ENCODE measurements around the gene PIK3R2. TPM values are rescaled to one million over a fixed set of nuclear protein-coding genes. Genes with fewer than 3 reads are reported as not detected.

The PIK3R2 gene
- total and polyA plus RNA-seq, 2 of the 13 experiments (the other 11 are each of a cell fraction or from before 2014, with no cell fraction given): 18.6 to 25.3 TPM

DNA sequence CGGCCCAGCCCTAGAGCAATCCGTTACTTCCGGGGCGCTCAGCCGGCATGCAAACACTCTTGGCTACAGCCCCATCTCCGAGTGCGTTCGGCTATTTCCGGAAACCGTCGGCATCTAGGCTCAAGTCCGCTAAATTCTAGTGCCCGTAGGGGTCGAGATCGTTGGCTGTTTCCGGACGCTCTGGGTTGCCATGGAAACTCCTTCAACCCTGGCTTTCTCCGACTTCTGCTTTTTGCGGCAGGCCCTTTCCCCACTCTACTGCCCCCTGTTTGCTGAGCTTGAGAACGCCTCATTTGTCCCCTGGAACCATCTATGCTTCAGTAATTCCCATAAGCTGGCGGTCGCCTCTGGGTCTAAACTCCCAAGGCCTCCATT is 534 bp upstream of the PIK3R2 start (continued):
- TF ChIP-seq, protein P1, sequence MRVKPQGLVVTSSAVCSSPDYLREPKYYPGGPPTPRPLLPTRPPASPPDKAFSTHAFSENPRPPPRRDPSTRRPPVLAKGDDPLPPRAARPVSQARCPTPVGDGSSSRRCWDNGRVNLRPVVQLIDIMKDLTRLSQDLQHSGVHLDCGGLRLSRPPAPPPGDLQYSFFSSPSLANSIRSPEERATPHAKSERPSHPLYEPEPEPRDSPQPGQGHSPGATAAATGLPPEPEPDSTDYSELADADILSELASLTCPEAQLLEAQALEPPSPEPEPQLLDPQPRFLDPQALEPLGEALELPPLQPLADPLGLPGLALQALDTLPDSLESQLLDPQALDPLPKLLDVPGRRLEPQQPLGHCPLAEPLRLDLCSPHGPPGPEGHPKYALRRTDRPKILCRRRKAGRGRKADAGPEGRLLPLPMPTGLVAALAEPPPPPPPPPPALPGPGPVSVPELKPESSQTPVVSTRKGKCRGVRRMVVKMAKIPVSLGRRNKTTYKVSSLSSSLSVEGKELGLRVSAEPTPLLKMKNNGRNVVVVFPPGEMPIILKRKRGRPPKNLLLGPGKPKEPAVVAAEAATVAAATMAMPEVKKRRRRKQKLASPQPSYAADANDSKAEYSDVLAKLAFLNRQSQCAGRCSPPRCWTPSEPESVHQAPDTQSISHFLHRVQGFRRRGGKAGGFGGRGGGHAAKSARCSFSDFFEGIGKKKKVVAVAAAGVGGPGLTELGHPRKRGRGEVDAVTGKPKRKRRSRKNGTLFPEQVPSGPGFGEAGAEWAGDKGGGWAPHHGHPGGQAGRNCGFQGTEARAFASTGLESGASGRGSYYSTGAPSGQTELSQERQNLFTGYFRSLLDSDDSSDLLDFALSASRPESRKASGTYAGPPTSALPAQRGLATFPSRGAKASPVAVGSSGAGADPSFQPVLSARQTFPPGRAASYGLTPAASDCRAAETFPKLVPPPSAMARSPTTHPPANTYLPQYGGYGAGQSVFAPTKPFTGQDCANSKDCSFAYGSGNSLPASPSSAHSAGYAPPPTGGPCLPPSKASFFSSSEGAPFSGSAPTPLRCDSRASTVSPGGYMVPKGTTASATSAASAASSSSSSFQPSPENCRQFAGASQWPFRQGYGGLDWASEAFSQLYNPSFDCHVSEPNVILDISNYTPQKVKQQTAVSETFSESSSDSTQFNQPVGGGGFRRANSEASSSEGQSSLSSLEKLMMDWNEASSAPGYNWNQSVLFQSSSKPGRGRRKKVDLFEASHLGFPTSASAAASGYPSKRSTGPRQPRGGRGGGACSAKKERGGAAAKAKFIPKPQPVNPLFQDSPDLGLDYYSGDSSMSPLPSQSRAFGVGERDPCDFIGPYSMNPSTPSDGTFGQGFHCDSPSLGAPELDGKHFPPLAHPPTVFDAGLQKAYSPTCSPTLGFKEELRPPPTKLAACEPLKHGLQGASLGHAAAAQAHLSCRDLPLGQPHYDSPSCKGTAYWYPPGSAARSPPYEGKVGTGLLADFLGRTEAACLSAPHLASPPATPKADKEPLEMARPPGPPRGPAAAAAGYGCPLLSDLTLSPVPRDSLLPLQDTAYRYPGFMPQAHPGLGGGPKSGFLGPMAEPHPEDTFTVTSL (CRISPR knock-in tag; IDR thresholded peaks at IDR 0.05; ENCODE audit: borderline replicate concordance): no peak; the same call in 1 of the 2 replicates
- TF ChIP-seq ZNF343 (CRISPR knock-in tag; IDR thresholded peaks at IDR 0.05): no peak
- peak; percentile 25; the same call in 1 of the 2 replicates for TF ChIP-seq IRF2 (CRISPR knock-in tag; IDR thresholded peaks at IDR 0.05)
- TF ChIP-seq ZNF841 (CRISPR knock-in tag; IDR thresholded peaks at IDR 0.05; ENCODE audit: borderline replicate concordance): no peak
- TF ChIP-seq NFE2L2 (IDR thresholded peaks at IDR 0.05; ENCODE audit: low read length): no peak
- TF ChIP-seq RORA (CRISPR knock-in tag; IDR thresholded peaks at IDR 0.05): no peak
- TF ChIP-seq TBX2 (CRISPR knock-in tag; IDR thresholded peaks at IDR 0.05; ENCODE audit: borderline replicate concordance): peak; percentile 55; the same call in 1 of the 2 replicates
- TF ChIP-seq ZSCAN30 (CRISPR knock-in tag; IDR thresholded peaks at IDR 0.05): no peak
- no peak for TF ChIP-seq ZNF703 (CRISPR knock-in tag; IDR thresholded peaks at IDR 0.05; ENCODE audit: borderline replicate concordance)
- 0 out of 2 replicates have a peak, but pooled peaks have one; percentile 10 for TF ChIP-seq FOSL2 (CRISPR knock-in tag; IDR thresholded peaks at IDR 0.05)
- no peak for TF ChIP-seq ZNF768 (CRISPR knock-in tag; IDR thresholded peaks at IDR 0.05)
- TF ChIP-seq, protein P2, sequence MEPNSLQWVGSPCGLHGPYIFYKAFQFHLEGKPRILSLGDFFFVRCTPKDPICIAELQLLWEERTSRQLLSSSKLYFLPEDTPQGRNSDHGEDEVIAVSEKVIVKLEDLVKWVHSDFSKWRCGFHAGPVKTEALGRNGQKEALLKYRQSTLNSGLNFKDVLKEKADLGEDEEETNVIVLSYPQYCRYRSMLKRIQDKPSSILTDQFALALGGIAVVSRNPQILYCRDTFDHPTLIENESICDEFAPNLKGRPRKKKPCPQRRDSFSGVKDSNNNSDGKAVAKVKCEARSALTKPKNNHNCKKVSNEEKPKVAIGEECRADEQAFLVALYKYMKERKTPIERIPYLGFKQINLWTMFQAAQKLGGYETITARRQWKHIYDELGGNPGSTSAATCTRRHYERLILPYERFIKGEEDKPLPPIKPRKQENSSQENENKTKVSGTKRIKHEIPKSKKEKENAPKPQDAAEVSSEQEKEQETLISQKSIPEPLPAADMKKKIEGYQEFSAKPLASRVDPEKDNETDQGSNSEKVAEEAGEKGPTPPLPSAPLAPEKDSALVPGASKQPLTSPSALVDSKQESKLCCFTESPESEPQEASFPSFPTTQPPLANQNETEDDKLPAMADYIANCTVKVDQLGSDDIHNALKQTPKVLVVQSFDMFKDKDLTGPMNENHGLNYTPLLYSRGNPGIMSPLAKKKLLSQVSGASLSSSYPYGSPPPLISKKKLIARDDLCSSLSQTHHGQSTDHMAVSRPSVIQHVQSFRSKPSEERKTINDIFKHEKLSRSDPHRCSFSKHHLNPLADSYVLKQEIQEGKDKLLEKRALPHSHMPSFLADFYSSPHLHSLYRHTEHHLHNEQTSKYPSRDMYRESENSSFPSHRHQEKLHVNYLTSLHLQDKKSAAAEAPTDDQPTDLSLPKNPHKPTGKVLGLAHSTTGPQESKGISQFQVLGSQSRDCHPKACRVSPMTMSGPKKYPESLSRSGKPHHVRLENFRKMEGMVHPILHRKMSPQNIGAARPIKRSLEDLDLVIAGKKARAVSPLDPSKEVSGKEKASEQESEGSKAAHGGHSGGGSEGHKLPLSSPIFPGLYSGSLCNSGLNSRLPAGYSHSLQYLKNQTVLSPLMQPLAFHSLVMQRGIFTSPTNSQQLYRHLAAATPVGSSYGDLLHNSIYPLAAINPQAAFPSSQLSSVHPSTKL (CRISPR knock-in tag; IDR thresholded peaks at IDR 0.05): no peak
- TF ChIP-seq ZC3H4 (CRISPR knock-in tag; IDR thresholded peaks at IDR 0.05; ENCODE audit: borderline replicate concordance): no peak
- TF ChIP-seq, protein P3, sequence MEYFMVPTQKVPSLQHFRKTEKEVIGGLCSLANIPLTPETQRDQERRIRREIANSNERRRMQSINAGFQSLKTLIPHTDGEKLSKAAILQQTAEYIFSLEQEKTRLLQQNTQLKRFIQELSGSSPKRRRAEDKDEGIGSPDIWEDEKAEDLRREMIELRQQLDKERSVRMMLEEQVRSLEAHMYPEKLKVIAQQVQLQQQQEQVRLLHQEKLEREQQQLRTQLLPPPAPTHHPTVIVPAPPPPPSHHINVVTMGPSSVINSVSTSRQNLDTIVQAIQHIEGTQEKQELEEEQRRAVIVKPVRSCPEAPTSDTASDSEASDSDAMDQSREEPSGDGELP (IDR thresholded peaks at IDR 0.05; ENCODE audit: borderline replicate concordance, low read depth): peak; percentile 46; the same call in 1 of the 2 replicates
- TF ChIP-seq ZNF30 (CRISPR knock-in tag; IDR thresholded peaks at IDR 0.05): no peak
- no peak for TF ChIP-seq REPIN1 (CRISPR knock-in tag; IDR thresholded peaks at IDR 0.05; ENCODE audit: borderline replicate concordance, low read depth)
- no peak for TF ChIP-seq GPN1 (CRISPR knock-in tag; IDR thresholded peaks at IDR 0.05; ENCODE audit: borderline replicate concordance)
- no peak for TF ChIP-seq DPF2 (CRISPR knock-in tag; IDR thresholded peaks at IDR 0.05; ENCODE audit: borderline replicate concordance, low read depth)
- peak; percentile 77; the same call in 1 of the 2 replicates for TF ChIP-seq SIN3A (IDR thresholded peaks at IDR 0.05; ENCODE audit: borderline replicate concordance, low read depth, low read length)
